Activated CD8-positive, alpha-beta memory T cell treated with anti-CD3 and anti-CD28 coated beads for 4 hours (primary cell): ENCODE measurements around the gene CAMTA1.
A peak's percentile ranks its signal among the peaks of the same experiment; 100 is the strongest.
"Not testable (repeated sequence)": the region's sequence is repeated elsewhere in the genome, so short reads cannot be mapped to it uniquely, and the experiment has no call there.

Experiments
- DNase-seq, 2 donors: peaks; one replicate each; pipeline ENCODE4 v3.0.0-alpha.2; 2020; ENCODE audit warnings: low read depth in 2 of 2

CAMTA1 gene

GRCh38 chr1:7768583-7768982 lies 983.3 kb downstream of the CAMTA1 start:
- DNase-seq: no peak

DNA sequence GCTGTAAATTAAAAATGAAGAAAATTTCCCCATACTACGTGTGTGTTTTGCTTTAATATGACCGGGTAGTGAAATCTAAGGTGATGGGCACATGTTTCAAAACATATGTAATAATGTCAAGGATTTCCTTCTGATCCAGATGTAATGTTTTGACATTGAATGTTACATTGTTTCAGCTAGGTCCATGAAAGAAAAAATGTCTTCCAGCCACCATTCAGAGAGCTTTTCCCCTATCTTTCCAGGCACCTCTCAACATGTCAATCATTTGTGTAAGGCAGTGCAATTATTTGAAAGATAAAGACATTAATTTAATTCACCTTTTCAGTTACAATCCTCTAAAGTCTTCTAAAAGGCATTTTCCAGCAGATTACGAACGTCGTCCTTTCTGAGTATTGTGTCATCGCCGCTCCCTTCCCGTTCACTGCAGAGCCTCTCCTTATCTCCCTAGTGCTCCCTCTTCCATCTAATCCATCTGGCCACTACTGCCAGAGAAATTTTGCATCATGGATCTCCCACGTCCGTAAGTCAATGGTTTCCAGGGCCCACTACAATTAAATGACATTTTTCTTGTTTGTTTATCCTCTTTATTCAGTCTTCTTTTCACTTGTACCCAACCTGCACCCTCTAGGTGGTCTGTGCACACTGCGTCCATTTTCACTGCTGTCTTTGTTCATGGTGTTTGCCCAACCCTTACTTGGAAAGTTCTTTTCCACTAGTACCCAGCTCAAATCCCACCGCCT lies 984.6 kb downstream of the CAMTA1 start:
- DNase-seq: no peak

DNA sequence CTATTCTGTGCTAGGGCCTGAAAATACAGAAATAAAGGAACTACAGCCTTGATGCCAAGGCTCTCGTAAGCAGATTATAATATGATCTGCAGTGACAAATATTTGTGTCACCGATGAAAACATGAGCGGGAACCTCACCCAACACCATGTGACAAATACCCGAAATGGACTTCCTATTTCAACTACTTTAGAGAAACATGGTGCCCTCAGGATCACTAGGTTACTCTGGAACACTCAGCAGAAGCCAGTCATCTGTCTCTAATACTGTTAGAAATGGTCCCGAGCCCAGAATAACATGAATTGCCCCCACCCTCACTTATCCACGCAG lies 985.4 kb downstream of the CAMTA1 start:
- DNase-seq: no peak

DNA sequence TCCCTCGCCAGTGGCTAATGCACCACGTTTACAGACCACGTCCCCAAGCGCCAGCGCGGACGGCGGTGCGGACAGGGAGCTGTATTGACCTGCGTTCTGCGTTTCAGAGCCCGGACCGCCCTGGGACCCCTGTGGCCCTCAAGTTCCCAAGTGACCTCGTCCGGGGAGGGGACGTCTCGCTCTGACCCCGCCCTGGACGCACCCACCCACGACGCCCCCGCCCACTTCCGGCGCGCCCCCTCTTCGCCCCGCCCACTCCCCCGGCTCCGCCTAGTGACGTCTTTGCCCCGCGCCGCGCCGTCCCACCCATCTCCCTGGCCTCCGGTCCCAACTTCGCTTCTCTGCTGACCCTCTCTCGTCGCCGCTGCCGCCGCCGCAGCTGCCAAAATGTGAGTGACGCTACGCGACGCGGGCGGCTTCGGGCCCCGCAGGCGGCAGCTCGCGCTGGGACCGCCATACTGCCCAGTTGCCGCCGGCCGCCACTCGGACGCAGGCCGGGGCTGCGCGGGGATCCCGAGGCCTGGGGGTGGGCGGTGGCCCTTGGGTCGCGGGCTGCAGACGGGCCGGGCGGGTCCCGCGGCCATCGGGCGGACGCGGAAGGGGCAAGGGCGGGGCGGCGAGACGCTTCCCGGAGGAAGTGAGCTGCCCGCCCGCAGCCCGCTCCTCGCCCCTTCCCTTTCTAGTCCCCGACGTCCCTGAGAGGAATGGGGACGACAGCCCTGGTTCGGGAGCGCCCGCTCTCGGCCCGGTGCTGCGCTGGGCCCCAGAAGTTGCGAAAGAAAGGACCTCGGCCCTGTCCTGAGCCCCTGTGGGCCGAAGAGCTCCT lies 986.0 kb downstream of the CAMTA1 start, which contains the start of gene VAMP3:
TSS of gene VAMP3 (plus strand) at position 300 of the 826 bp plus-strand sequence. CDS start at position 388, 88 bp downstream.
- DNase-seq: peak; percentile 70 to 74

- no peak for DNase-seq
These were observed 986.6 kb downstream of the CAMTA1 start for GRCh38 chr1:7771823-7772299.

- DNase-seq: no peak
These were observed 992.3 kb downstream of the CAMTA1 start for GRCh38 chr1:7777591-7777990.

- no peak for DNase-seq
These were observed 992.9 kb downstream of the CAMTA1 start for GRCh38 chr1:7778133-7778628.

DNA sequence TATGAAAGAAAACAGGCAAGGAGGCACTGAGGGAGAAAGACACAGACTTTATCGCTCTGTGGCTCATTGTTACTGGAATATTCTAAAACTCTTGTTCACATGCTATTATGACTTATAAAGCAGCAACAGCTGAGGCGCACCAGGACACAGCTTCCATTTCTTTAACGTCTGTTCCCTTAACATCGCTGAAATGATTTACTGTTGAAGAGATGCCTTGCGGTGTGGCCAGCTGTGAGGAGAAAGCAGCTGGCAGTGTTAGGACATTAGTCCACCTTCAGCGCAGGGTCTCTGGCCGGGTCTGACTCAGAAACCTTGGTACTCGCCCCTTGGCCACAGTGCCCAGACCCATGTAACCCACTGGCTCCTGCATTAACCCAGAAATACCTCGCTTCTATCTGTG lies 995.7 kb downstream of the CAMTA1 start:
- no peak for DNase-seq

GRCh38 chr1:7781501-7781900 lies 996.2 kb downstream of the CAMTA1 start:
- no peak for DNase-seq

DNA sequence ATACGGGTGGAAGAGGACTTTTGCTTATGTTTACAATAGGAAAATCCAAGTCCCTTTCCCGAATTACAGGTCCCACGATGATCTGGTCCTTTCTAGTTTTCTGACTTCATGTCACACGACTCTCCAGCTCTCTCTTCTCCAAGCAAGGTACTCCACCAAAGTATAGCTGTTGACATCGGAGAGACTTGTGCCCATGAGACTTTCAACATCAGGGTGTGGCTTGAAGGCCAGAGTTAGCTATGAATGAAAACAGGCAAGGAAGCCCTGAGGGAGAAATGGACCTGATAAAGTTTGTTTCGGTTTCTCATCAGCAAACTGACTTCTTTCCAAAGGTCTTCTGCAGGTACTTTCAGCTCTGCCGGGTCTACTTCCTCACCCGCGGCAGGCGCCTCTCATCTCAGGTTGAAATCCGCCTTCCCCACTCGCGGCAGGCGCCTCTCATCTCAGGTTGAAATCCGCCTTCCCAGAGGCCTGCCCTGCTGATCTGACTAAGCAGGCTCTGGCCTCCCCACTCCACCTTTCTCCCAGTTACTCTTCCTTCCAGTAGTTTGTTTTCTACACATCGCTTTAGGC lies 996.8 kb downstream of the CAMTA1 start:
- DNase-seq: no peak

DNA sequence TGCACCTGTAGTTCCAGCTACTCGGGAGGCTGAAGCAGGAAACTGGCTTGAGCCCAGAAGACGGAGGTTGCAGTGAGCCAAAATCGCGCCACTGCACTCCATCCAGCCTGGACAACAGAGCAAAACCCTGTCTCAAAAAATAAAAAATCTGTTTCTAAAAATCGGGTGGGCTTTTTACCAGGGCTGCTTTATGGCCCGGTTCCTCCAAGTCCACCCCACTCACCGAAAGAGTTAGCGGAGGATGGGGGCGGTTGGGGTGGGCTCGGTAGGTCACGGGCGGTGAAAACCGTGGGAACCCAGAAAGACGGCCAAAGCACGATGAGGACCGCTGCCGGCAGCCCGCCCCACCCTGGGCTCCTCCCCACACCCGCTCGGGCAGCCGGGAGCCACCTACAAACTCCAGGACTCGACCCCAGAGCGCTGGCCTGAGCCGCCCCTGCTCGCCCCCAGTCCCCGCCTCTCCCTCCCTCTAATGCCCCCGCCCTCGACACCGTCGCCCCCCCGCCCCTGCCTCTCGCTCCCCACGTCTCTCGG lies 998.0 kb downstream of the CAMTA1 start:
- no peak for DNase-seq

GRCh38 chr1:7783826-7784491 lies 998.7 kb downstream of the CAMTA1 start, which contains the start of gene PER3:
PER3 (plus strand) TSS chr1:7784291; CDS start chr1:7784878, 587 bp downstream.
- DNase-seq: peak; percentile 78 to 79

GRCh38 chr1:7784492-7785071 lies 999.3 kb downstream of the CAMTA1 start:
- no peak for DNase-seq

GRCh38 chr1:7785108-7785507 lies 999.9 kb downstream of the CAMTA1 start:
- no peak for DNase-seq

GRCh38 chr1:7786795-7787194 lies 1001.5 kb downstream of the CAMTA1 start:
- no peak for DNase-seq

- DNase-seq: no peak
These were observed 1004.6 kb downstream of the CAMTA1 start for GRCh38 chr1:7789828-7790227.

GRCh38 chr1:7791027-7791426 lies 1005.8 kb downstream of the CAMTA1 start:
- not testable (repeated sequence) for DNase-seq

GRCh38 chr1:7795406-7795805 lies 1010.2 kb downstream of the CAMTA1 start:
- no peak for DNase-seq

- DNase-seq: no peak
These were observed 1020.2 kb downstream of the CAMTA1 start for GRCh38 chr1:7805460-7805859.

DNA sequence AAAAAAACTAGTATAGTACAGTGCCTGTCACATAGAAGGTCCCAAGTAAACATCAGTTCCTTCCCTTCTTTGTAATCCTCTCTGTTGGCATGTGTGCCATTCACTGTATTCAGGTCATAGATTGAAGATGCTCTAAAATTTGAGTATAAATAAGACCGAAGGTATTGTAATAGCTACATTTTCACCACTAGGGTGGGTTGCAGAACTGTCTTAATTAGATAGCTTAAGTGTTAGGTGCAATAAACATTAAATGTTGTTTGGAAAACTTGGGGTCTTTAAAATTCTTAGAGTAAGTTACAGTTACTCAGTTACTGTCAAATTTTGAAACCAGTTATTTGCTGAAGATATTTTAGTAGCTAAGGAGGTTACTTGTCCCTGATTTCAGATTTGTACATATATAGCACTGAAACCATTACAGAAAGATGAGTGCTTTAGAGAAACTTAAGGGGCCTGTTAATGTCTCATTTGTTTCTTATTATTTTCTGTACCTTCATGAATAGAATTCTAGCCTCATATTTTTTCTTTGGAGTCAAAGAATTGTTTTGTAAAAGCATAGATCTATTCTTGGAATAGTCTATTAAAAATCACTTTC lies 1023.1 kb downstream of the CAMTA1 start:
- no peak for DNase-seq

DNA sequence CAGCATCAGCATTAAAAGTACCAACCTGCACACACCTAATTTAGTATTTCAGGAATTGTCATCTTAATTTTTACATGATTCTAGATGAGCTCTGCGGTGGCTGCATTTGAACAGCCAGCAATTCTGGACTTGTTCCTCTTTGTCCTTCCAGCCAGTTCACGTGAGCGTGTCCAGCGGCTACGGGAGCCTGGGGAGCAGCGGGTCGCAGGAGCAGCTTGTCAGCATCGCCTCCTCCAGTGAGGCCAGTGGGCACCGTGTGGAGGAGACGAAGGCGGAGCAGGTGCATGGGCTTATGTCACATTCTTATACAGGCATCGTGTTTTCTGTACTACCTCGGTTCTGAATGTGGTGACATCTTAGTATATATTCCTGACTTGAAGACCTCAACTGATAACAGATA lies 1024.5 kb downstream of the CAMTA1 start:
- DNase-seq: no peak
